Lower leg skin (tissue), 3 donors: ENCODE measurements around the gene GRIK4.

Experiments
- CTCF ChIP-seq, 3 donors: fragments of 450-650 bp; IDR thresholded peaks; one replicate each; pipeline ENCODE4 v1.5.1; 2016; ENCODE audit warnings: antibody characterized with exemption in 3 of 3, mild to moderate bottlenecking in 3 of 3, moderate library complexity in 2 of 3
- POLR2A ChIP-seq, 2 donors: fragments of 450-650 bp; IDR thresholded peaks; one replicate each; pipeline ENCODE4 v1.6.1; 2016 to 2017; ENCODE audit warnings: antibody characterized with exemption in 2 of 2, mild to moderate bottlenecking in 1 of 2, moderate library complexity in 1 of 2

- no peak for TF ChIP-seq CTCF (IDR thresholded peaks at IDR 0.05)
- TF ChIP-seq POLR2A (IDR thresholded peaks at IDR 0.05) = no peak
These were observed 392.1 kb downstream of the GRIK4 start for GRCh38 chr11:120903686-120904085.
